ENCODE data around the gene RTP2.

RTP2 gene

DNA sequence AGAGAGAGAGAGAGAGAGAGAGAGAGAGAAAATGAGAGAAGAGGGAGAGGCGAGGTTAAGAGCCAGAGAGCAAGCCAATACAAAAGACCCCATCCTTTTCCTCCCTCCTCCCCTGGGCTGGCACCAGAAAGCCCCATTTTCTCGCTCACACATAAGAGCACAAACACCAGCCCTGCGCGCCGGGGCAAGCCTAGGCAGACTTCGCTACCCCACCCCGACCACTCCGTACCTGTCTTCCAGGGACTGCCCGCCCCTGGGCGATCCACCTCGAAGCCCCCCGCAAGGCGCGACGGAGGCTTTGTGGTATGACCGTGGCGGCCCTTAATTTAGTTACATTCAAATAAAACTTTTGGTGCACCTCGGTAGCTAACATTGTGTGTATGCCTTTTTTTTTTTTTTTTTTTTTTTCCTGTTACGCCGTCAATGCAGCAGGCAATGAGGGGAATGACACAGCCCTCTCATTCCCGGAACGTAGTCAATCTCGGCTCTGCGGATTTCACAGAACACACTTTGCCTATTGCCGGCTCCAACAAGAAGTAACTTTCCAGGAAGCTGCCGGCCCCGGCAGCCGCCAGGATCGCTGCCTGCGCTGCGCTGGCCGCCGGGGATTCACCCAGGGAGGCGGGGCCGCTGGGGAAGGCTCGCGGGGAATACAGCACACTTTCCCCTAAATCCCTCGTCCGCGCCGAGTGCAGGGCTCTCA, 35.2 kb upstream of the RTP2 start:
- WGBS, 2 experiments (ENCODE audit: insufficient coverage in 2 of 2): 0 to 1% methylated on average over 8 to 13 of the region's 41 CpGs
- no peaks in the 10 kb centered on the region for H3K9me3 ChIP-seq (ENCODE audit: control insufficient read depth, low read length)
- H3K4me3 ChIP-seq (ENCODE audit: extremely low read depth, insufficient read depth, low read length, poor library complexity, severe bottlenecking): peak overlapping the region; percentile 40
- H3K36me3 ChIP-seq (ENCODE audit: control insufficient read depth, insufficient read depth, low read length): peaks cover 22% of the 10 kb centered on the region
- peak overlapping the region; percentile 92 for H3K27ac ChIP-seq (ENCODE audit: low read depth, low read length, severe bottlenecking)
- peaks cover 36% of the 10 kb centered on the region for H3K4me1 ChIP-seq (ENCODE audit: control insufficient read depth, insufficient read depth, low read length, poor library complexity, severe bottlenecking)

DNA sequence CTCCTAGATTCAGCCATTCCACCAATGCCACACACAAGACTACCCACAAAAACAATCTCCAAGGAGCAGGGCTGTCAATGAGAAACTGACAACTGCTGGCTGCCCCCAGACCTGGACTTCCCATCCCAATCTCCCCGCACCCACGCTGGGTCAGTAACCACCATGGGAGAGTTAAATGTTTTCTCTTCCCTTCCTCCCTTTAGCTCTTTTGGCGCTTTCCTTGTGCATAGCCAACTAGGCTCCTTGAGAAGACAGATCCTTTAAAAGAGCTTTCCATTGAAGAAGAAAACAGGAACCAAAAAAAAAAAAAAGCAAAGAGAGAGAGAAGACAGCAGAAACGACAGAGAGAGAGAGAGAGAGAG, 34.6 kb upstream of the RTP2 start:
- H3K27ac ChIP-seq (ENCODE audit: low read depth, low read length, severe bottlenecking): peak overlapping the region; percentile 92
- 46% methylated on average over 2 of the region's 4 CpGs; no CpG with 5 or more reads in 1 of the 2 experiments for WGBS, 2 experiments (ENCODE audit: insufficient coverage in 2 of 2)
- peaks cover 32% of the 10 kb centered on the region for H3K4me1 ChIP-seq (ENCODE audit: control insufficient read depth, insufficient read depth, low read length, poor library complexity, severe bottlenecking)

DNA sequence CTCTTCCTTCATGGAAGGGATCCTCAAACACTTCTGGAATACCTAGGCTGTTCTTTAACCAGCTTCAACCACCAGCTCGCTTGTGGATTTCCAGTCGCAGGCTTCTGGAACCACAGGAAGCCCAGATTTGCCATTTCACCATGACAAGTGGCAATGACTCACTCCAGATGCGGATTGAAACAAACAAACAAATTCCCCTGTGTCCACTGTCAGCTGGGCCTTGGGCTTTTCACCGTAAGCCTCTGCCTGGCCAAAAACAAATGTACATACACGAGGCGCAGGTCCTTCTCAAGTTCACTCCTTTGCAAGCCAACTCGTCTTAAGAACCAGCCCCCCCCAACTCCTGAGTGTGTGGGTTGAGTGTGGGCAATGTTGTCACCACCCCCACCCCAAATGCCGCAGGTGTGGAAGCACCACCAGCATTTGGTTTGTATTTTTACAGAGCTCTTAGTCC, 34.1 kb upstream of the RTP2 start:
- H3K4me1 ChIP-seq (ENCODE audit: control insufficient read depth, insufficient read depth, low read length, poor library complexity, severe bottlenecking): peaks cover 32% of the 10 kb centered on the region
- H3K4me3 ChIP-seq (ENCODE audit: extremely low read depth, insufficient read depth, low read length, poor library complexity, severe bottlenecking): peak overlapping the region; percentile 40
- H3K9me3 ChIP-seq (ENCODE audit: control insufficient read depth, low read length): no peaks in the 10 kb centered on the region
- 46 to 62% methylated on average over 3 of the region's 8 CpGs for WGBS, 2 experiments (ENCODE audit: insufficient coverage in 2 of 2)
- peak overlapping the region; percentile 92 for H3K27ac ChIP-seq (ENCODE audit: low read depth, low read length, severe bottlenecking)
- peaks cover 33% of the 10 kb centered on the region for H3K36me3 ChIP-seq (ENCODE audit: control insufficient read depth, insufficient read depth, low read length)

More for the DNA sequence above, 34.6 kb upstream of the RTP2 start:
- H3K36me3 ChIP-seq (ENCODE audit: control insufficient read depth, insufficient read depth, low read length): peaks cover 28% of the 10 kb centered on the region
- H3K9me3 ChIP-seq (ENCODE audit: control insufficient read depth, low read length): no peaks in the 10 kb centered on the region
- H3K4me3 ChIP-seq (ENCODE audit: extremely low read depth, insufficient read depth, low read length, poor library complexity, severe bottlenecking): peak overlapping the region; percentile 40

DNA sequence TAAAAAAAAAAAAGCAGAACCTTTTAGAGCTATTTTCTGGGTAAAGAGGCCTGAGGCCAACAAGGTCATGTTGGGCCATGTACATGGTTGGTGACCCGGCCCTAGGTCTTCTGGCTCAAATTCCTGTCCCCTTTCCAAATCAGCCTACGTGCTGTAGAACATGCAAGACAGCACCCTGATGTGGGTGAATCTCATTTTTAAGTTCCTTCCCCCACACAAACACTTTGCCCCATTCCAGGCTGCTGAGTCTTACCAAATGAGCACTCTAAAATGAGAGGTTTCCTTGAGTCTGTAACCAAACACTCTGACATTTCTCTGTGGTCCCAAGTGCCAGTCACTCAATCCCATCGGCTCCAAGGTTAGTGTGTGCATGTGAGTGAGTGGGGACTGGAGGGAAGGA, 33.5 kb upstream of the RTP2 start:
- peak overlapping the region; percentile 5 for H3K4me3 ChIP-seq (ENCODE audit: extremely low read depth, insufficient read depth, low read length, poor library complexity, severe bottlenecking)
- H3K9me3 ChIP-seq (ENCODE audit: control insufficient read depth, low read length): no peaks in the 10 kb centered on the region
- peaks cover 32% of the 10 kb centered on the region for H3K4me1 ChIP-seq (ENCODE audit: control insufficient read depth, insufficient read depth, low read length, poor library complexity, severe bottlenecking)
- H3K27ac ChIP-seq (ENCODE audit: low read depth, low read length, severe bottlenecking): peak overlapping the region; percentile 92
- 100% methylated on average over 1 to 2 of the region's 3 CpGs for WGBS, 2 experiments (ENCODE audit: insufficient coverage in 2 of 2)
- peaks cover 39% of the 10 kb centered on the region for H3K36me3 ChIP-seq (ENCODE audit: control insufficient read depth, insufficient read depth, low read length)

DNA sequence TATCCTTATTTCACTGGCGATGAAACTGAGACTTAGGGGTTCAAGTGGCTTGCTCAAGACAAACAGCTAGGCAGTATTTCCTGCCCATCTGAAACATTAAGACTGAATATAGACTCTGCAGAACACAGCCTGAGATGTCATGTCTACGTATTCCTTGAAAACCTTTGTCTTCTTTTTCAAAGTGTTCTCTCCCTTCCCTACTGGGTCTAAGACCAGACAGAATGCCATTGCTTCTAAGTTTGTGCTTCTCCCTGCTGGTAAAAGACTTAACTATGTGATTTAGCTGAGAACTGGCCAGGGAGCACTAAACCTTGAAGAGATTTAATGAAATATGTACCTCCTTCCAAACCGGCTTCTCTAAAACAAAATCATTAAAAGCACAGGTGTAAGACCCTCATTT, 33.0 kb upstream of the RTP2 start:
- 96% methylated on average over 2 to 3 of the region's 3 CpGs for WGBS, 2 experiments (ENCODE audit: insufficient coverage in 2 of 2)
- Histone ChIP-seq H3K36me3 (ENCODE audit: control insufficient read depth, insufficient read depth, low read length) (peaks cover 44% of the 10 kb centered on the region), H3K9me3 (ENCODE audit: control insufficient read depth, low read length) (no peaks in the 10 kb centered on the region)

DNA sequence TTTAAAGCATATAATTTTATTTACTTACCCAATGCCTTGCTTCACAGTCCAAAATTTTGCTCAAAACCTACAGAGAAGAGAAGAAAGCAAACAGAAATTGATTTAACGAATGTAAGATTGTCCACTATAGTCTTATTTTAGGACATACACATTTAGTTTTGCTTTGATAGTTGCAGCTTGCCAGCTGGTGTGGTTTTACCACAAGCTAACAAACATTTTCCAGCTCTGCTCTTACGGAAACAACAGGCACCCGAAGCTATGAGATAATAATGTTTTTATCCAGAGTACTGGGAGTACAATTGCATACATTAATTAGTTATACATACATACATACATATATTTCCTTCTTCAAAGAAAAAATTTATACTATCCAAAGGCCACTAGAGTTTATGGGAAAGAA, 32.5 kb upstream of the RTP2 start:
- Histone ChIP-seq H3K9me3 (ENCODE audit: control insufficient read depth, low read length) (no peaks in the 10 kb centered on the region), H3K27ac (ENCODE audit: low read depth, low read length, severe bottlenecking) (no peak overlapping the region), H3K36me3 (ENCODE audit: control insufficient read depth, insufficient read depth, low read length) (peaks cover 49% of the 10 kb centered on the region), H3K4me3 (ENCODE audit: extremely low read depth, insufficient read depth, low read length, poor library complexity, severe bottlenecking) (no peak overlapping the region), H3K4me1 (ENCODE audit: control insufficient read depth, insufficient read depth, low read length, poor library complexity, severe bottlenecking) (peaks cover 24% of the 10 kb centered on the region)
- no CpG with 5 or more reads among the region's 3 CpGs for WGBS, 2 experiments (ENCODE audit: insufficient coverage in 2 of 2)

More for the DNA sequence above, 33.0 kb upstream of the RTP2 start:
- H3K27ac ChIP-seq (ENCODE audit: low read depth, low read length, severe bottlenecking): no peak overlapping the region
- no peak overlapping the region for H3K4me3 ChIP-seq (ENCODE audit: extremely low read depth, insufficient read depth, low read length, poor library complexity, severe bottlenecking)
- H3K4me1 ChIP-seq (ENCODE audit: control insufficient read depth, insufficient read depth, low read length, poor library complexity, severe bottlenecking): peaks cover 28% of the 10 kb centered on the region

DNA sequence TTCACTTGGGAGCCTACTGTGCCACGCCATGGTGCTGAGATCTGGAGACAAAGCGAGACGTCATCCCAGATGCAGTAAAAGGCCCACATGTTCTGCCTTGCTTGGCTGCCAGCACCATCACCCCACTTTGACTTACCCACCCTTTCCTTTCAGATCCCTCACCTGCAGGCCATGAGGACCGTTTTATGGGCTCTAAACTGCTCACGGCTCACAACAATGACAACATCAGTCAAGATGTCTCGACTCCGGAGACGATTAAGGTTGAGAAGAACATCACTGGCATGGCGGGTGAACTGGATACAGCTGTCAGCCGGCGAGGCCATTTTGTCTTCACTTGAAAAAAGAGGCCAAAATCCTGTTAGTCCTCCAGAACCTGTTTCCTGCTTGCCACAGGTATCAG, 31.0 kb upstream of the RTP2 start:
- peaks cover 64% of the 10 kb centered on the region for H3K36me3 ChIP-seq (ENCODE audit: control insufficient read depth, insufficient read depth, low read length)
- WGBS, 2 experiments (ENCODE audit: insufficient coverage in 2 of 2): 93 to 95% methylated on average over 11 of the region's 11 CpGs
- peaks cover 21% of the 10 kb centered on the region for H3K4me1 ChIP-seq (ENCODE audit: control insufficient read depth, insufficient read depth, low read length, poor library complexity, severe bottlenecking)
- no peaks in the 10 kb centered on the region for H3K9me3 ChIP-seq (ENCODE audit: control insufficient read depth, low read length)
- H3K27ac ChIP-seq (ENCODE audit: low read depth, low read length, severe bottlenecking): no peak overlapping the region
- no peak overlapping the region for H3K4me3 ChIP-seq (ENCODE audit: extremely low read depth, insufficient read depth, low read length, poor library complexity, severe bottlenecking)

DNA sequence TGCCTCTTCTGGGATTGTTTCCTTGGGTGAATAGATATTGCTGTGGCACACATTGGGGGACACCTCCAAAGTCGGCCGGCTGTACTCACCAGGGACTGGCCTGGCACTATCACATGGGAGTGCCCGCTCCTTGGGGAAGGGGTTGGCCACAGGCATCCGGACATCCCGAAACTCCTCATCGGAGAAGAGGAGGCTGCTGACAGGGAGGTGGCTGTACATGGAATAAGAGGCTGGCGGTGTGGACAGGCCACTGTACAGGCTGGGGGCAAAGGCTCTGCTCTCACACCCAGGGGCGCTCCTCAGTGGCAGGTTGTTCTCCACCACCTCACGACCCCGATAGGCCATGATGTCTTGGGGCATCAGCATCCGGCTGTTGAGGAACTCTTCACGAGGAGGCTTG, 27.2 kb upstream of the RTP2 start:
- Histone ChIP-seq H3K36me3 (ENCODE audit: control insufficient read depth, insufficient read depth, low read length) (peaks cover 98% of the 10 kb centered on the region), H3K4me3 (ENCODE audit: extremely low read depth, insufficient read depth, low read length, poor library complexity, severe bottlenecking) (no peak overlapping the region), H3K9me3 (ENCODE audit: control insufficient read depth, low read length) (no peaks in the 10 kb centered on the region), H3K27ac (ENCODE audit: low read depth, low read length, severe bottlenecking) (no peak overlapping the region), H3K4me1 (ENCODE audit: control insufficient read depth, insufficient read depth, low read length, poor library complexity, severe bottlenecking) (no peaks in the 10 kb centered on the region)
- 96 to 98% methylated on average over 6 to 11 of the region's 12 CpGs for WGBS, 2 experiments (ENCODE audit: insufficient coverage in 2 of 2)

DNA sequence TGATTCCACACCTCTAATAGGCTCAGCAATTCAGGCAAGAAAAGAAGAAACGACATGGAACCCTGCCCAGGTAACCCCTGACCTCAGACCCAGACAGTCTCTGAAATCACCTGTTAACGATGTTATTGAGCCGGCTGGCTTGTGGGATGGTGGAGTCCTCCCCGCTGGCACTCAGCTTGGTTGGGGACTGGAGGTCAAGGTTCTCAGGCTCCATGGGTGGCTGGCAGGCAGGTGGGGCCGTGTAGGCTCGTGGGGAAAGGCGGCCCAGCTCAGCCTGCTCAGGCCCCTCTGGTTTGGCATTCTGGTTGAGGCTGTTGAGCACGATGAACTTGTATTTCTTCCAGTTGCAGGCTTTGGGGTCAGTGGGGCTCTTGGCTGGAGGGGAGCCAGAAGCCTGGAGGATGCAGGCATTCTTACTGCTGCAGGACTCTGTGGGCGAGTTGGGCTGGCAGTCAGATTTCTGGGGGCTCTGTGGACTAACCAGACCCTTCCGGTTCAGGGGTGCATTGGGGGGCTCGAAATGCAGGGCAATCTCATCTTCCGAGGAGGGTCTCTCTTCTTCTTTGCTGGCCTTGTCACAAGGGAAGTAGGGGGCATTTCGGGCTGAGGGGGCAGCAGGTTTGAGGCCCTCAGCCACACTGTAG, 26.7 kb upstream of the RTP2 start:
- Histone ChIP-seq H3K4me1 (ENCODE audit: control insufficient read depth, insufficient read depth, low read length, poor library complexity, severe bottlenecking) (no peaks in the 10 kb centered on the region), H3K9me3 (ENCODE audit: control insufficient read depth, low read length) (no peaks in the 10 kb centered on the region), H3K36me3 (ENCODE audit: control insufficient read depth, insufficient read depth, low read length) (peaks cover 98% of the 10 kb centered on the region), H3K27ac (ENCODE audit: low read depth, low read length, severe bottlenecking) (no peak overlapping the region), H3K4me3 (ENCODE audit: extremely low read depth, insufficient read depth, low read length, poor library complexity, severe bottlenecking) (no peak overlapping the region)
- 88 to 94% methylated on average over 7 to 9 of the region's 13 CpGs for WGBS, 2 experiments (ENCODE audit: insufficient coverage in 2 of 2)

DNA sequence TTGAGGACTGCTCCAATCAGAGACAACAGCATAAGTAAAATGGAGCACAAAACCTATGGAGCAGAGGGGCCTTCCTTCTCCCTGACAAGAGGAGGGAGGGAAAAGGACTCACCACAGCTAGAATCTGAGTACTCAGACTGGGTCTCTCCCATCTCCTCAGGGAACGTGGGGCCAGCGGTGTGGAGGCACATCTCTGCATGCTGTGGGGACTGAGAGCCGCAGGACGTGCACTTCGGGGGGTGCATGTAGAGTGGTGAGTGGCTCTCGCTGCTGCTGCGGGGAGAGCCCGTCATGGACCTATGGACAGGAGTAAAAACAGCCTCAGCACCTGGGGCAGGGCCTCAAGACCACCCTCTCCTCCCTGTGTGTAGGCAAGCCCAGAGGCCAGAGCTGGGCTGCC, 25.9 kb upstream of the RTP2 start:
- H3K36me3 ChIP-seq (ENCODE audit: control insufficient read depth, insufficient read depth, low read length): peaks cover 98% of the 10 kb centered on the region
- WGBS, 2 experiments (ENCODE audit: insufficient coverage in 2 of 2): 94 to 100% methylated on average over 2 to 3 of the region's 8 CpGs
- H3K4me1 ChIP-seq (ENCODE audit: control insufficient read depth, insufficient read depth, low read length, poor library complexity, severe bottlenecking): no peaks in the 10 kb centered on the region

DNA sequence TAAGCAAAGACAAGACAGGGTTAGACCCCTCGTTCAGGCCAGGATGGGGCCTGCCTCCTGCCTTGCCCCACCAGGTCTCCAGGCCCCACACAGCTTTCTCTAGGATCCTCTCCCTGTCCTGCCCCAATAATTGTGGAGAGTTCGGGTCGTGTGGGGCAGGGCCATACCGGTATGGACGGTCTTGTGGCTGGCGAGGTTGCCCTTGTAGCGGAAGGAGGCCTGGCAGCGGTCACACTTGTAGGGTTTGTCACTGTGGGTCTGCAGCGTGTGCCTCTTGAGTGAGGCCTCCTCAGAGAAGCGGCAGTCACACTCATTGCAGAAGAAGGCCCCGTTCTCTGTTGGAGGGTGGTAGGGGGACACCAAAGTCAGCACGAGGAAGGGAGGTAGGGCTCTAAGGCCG, 24.2 kb upstream of the RTP2 start:
- no peak overlapping the region for H3K4me3 ChIP-seq (ENCODE audit: extremely low read depth, insufficient read depth, low read length, poor library complexity, severe bottlenecking)
- H3K4me1 ChIP-seq (ENCODE audit: control insufficient read depth, insufficient read depth, low read length, poor library complexity, severe bottlenecking): no peaks in the 10 kb centered on the region
- no peaks in the 10 kb centered on the region for H3K9me3 ChIP-seq (ENCODE audit: control insufficient read depth, low read length)
- no peak overlapping the region for H3K27ac ChIP-seq (ENCODE audit: low read depth, low read length, severe bottlenecking)
- 90 to 92% methylated on average over 11 of the region's 13 CpGs for WGBS, 2 experiments (ENCODE audit: insufficient coverage in 2 of 2)
- peaks cover 94% of the 10 kb centered on the region for H3K36me3 ChIP-seq (ENCODE audit: control insufficient read depth, insufficient read depth, low read length)

More for the DNA sequence above, 25.9 kb upstream of the RTP2 start:
- Histone ChIP-seq H3K9me3 (ENCODE audit: control insufficient read depth, low read length) (no peaks in the 10 kb centered on the region), H3K27ac (ENCODE audit: low read depth, low read length, severe bottlenecking) (no peak overlapping the region), H3K4me3 (ENCODE audit: extremely low read depth, insufficient read depth, low read length, poor library complexity, severe bottlenecking) (no peak overlapping the region)
